ENCODE data around the gene CISD3. TPM values are rescaled to one million over a fixed set of nuclear protein-coding genes. Genes with fewer than 3 reads are reported as not detected.

CISD3 gene
- total RNA-seq, 1 donor from 2014 or later = 44.6 TPM

DNA sequence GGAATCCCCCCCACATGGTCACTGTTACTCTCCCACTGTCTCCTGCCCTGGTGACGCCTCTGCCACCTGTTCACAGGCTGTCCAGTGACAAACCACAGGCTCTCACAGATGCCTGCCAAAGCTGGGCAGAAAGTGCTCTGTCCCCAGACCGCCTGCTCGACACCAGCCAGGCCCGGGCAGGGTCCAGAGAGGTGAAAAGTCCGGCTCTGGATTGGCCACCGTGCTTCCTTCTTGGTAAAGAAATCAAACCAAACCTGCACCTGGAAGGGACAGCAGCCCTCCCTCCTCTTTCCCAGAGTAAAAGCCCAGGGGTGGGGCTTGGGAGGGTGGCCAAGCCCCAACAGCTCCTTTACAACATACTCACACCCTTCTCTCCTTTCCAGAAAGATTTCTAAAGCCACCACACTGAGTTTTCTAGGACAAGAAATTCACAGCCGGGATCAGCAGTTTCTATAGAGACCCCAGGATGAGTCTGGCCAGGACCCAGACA lies 11.8 kb downstream of the CISD3 start:
- DNase-seq (ENCODE audit: low spot score) = no peak

DNA sequence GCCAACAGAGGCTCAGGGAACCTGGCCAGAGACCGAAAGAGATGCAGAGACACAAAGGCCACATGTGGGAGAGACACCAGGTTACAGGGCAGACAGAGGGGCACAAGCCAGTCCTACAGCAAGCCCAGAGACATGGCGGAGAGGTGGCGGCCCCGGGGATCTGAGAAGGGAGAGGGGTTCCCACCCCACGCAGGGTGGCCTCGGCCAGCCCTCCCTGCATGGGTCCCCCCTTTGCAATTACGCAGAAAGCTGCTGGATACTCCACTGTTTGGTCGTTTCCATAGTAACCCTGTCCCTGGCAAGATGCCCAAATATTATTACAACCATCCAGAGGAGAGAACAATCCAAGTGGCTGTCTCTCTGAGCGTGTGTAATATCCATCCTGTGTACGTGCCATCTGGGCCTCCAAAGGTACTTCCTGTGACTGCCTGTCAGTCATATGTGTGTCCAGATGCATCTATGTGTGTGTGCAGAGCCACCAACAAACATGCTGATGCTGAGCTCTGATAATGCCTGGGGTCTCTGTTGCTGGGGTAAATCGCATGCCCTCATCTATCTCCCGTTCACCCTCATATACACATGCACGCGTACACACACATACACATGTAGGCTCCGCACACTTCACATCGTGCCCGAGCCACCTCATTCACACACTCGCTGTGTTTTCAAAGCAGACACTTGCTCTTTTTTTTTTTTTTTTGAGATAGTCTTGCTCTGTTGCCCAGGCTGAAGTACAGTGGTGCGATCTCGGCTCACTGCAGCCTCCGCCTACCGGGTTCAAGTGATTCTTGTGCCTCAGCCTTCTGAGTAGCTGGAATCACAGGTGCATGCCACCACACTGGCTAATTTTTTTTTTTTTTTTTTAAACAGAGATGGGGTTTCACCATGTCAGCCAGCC lies 12.5 kb downstream of the CISD3 start:
- DNase-seq (ENCODE audit: low spot score) = no peak

DNA sequence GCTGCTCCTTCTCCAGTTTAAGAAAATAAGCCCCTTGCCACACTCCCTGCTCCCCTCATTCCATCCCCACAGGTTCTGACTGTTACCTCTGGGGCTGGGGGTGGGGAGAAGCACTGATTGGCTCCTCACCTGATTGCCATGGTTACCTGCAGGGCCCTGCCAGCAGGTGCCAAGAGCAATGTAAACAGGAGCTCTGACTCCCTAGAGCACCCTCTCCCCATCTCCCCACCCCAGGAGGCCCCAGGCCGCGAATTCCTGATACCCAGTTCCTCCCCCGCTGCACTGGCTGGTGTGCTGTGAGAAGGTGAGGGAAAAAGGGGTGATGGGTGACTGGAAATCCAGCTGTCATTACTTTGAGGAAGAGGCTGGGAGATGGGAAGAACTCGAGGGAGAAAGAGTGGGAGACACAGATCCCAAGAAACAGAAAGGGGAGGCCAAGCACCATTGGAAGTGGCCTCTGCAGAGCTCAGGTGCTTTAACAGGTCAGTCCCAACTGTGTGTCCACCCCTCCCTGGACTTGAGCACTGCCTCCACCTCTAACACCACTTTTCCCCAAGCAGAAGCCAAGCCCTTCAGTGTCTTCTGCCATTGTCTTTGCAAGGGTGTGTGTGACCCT lies 13.5 kb downstream of the CISD3 start:
- no peak for DNase-seq (ENCODE audit: low spot score)

DNA sequence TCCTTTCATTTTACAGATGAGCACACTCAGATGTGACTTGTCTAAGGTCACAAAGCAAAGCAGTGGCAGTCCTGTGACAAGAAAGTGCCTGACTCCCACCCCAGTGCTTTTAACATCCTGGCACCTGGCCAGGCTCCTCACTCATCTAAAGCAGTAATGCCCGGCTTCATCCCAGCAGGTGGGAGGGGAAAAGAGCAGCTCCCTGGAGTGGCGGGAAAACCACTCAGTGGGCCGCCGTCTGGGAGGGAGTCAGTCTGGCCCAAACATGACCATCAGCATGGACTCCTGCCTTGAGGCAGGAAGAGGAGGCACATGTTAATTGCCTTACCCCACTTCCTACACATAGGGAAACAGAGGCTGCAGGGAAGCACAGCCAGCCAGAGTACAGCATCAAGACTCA lies 15.4 kb downstream of the CISD3 start:
- no peak for DNase-seq (ENCODE audit: low spot score)

DNA sequence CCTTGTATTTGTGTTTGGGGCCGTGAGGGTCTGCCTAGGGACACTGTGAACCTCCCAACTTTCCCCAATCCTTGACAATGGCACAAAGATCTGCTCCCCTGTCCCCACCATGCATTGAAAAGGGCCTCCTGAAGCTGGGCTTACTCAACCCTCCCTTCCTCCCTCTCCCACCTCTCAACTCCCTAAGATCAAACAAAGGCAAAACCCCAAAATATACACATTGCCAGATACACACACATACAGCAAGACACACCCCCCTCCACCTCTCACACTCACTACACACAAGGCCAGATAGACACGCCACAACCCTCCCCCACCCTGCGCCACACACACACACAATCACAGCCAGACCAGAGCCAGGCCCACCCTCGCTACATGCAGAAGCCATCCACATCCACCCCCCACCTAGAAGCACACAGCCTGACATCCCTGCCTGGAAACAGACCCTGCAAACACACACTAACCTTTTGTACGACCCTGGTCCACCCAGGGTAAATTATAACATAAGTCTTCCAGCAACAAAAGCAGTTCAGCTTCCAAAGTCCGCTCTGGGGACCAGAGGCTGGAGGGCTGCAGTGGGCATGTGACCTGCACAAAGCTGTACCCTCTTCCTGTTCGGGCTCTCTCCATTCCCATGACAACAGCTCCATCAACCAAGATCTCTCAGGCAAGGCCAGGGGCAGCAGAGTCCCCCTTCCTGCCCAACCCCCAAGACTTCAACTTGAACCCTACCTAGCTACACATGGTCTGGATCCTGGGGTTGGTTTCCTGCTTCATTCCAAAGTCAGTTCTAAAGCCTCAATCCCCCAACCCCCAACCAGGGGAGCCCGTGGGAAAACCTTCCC lies 16.1 kb downstream of the CISD3 start:
- DNase-seq (ENCODE audit: low spot score) = no peak

DNA sequence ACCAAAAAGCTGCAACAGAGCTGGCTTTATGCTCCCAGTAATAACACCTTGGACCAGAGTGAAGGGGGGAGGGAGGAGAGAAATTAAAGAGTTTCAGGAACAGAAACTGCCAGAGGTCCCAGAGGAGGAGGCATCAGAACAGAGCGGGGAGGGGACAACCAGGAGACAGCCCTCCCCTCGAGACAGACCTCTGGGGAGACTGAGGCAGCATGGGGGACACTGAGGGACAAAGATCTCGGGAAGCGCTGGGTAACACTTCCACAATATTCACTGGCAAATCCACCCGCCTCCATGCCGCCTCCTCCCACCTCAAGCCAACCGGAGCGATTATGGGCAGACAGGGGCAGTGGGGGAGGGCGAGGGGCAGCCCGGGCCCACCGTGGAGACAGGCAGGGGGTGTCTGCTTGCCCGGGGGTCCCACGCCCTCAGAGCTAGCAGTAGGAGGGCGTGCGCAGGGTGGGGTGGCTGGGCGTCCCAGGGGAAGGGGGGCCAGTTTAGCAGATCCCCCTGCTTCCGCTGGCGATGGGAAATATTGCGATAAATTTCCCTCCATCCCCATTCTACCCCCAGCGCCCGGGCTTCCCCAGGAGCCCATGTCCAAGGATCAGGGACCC lies 16.8 kb downstream of the CISD3 start:
- no peak for DNase-seq (ENCODE audit: low spot score)

DNA sequence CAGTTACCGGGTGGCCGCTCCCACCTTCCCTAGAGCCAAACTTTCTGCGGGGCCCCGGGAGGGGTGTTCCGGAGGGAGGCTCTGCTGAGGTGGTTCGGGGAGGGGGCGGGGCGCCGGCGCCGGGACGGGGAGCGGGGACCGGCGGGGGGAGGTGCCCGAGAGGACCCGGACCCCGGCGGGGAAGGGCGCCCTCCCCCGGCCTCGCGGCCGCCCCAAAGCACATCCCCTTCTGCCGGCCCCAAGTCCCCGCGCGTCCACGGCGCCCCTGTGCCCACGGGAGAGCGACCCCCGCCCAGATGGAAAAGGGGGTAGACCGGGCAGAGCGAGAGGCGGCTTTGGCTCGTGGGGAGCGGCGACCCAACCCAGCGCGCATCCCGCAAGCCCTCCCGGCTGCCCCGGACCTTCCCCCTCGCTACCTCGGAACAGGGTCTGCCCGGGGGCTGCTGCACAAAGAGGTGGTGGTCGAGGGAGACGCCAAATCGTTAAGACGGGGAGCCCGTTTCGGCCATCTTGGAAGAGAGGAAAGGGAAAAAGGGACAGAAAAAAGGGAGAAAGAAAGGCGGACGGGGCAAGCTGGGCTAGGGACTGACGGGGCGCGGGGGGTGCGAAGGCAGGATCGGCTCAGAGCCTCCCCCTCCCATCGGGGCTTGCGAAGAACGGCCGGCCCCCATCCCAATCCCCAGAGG lies 17.5 kb downstream of the CISD3 start:
- DNase-seq (ENCODE audit: low spot score) = no peak

DNA sequence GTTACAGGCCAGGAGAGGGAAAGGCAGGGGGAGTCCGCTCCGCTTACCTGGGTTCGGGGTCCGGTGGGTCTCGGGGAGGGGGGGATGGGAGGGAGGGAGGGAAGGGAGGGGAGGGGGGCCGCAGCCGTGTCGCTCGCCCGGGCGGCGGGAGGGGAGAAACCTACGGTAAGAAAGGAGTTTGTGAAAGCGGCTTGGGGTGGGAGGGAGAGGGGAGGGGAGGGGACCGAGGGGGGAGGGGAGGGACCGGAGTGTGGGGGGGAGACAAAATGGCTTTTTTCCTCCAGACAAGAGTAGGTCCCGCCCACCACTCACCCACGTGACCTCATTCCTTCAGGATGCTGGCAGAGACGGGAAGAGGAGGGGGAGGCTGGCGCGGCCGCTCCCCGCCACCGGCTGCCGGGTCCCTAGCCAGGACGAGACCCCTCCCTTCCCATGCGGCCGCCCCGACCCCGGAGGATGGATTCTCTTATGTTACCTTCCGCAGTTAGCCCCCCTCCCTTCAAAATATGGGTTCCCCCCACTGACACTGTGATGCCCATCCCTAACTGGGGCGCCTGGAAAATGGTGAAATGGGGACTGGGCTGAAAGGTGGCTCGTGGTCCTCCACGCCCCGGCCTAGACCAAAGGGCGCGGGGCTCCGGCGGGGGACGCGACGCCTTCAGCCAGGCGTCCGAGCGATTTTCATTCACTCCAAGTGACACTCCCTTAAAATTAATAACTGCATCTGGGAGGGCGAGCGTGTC lies 18.2 kb downstream of the CISD3 start, which contains the start of gene PCGF2:
PCGF2 (minus strand) TSS at position 188 of the 743 bp plus-strand sequence. CDS start 7,934 bp downstream, outside the sequence.
- DNase-seq (ENCODE audit: low spot score) = no peak

DNA sequence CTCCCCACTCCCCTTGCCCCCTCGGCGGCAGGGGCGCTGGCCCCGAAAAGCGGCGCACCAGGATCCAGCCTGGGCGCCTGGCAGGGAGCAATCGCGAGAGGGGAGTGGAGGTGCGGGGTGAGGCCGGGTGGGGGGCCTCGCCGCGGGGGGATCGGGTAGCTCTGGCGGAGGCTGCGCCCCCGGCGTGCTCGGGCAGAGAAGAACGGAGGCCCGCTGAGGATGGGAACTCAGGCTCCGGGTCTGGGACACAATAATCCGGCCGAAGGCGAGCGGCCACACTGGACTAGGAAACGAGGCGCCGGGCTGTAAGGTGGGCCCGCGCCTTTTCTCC lies 18.7 kb downstream of the CISD3 start:
- no peak for DNase-seq (ENCODE audit: low spot score)

DNA sequence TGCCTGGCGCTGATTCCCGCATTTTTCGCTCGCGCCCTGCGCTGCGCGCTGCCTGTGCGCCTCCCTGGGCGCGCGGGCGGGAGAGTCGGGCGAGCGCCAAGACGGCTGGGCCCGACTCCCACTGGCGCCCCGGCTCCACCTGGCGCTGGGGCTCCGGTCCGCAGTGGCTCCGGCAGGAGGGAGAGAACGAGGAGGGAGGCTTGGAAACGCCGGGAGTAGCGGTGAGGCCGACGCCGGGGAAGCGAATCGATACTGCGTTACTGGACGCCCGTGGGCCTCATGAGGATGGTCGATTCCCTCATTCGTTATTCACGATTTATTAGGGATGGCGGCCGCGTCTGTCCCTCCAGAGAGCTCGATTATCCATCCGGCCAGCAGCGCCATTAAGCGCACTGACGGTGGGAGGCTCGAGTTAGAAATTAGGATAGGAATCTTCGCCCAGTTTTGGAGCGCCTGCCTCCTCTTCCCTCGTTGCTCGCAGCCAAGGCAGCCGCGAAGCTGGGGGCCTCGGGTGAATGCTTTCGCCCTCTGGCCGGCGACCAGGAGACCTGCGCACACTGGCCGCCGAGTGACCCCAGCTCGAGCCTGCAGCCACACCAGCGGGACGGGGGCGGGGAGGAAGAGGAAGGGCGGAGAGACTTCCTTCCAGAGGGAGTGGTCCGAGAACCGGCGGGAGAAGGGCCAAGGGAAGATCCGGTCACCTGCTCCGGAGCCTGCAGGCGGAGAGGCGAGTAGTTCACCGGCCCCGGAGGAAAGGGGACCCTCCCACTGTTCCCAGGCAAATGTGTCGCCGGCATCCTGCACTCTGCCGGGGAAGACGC lies 19.3 kb downstream of the CISD3 start:
- peak; percentile 95 for DNase-seq (ENCODE audit: low spot score)

DNA sequence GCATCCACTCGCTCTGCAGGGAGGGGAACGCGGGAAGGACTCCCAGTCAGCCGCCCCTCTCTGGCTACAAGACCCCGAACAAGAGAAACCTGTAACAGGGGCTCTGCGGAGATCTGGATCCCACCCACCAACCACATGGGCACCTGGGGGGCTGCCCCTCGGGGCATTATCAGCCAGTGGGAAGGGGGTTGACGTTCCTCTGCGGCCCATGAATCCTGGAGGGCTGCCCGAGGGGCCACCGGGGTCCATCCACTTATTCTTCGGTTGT lies 19.8 kb downstream of the CISD3 start:
- DNase-seq (ENCODE audit: low spot score) = no peak

DNA sequence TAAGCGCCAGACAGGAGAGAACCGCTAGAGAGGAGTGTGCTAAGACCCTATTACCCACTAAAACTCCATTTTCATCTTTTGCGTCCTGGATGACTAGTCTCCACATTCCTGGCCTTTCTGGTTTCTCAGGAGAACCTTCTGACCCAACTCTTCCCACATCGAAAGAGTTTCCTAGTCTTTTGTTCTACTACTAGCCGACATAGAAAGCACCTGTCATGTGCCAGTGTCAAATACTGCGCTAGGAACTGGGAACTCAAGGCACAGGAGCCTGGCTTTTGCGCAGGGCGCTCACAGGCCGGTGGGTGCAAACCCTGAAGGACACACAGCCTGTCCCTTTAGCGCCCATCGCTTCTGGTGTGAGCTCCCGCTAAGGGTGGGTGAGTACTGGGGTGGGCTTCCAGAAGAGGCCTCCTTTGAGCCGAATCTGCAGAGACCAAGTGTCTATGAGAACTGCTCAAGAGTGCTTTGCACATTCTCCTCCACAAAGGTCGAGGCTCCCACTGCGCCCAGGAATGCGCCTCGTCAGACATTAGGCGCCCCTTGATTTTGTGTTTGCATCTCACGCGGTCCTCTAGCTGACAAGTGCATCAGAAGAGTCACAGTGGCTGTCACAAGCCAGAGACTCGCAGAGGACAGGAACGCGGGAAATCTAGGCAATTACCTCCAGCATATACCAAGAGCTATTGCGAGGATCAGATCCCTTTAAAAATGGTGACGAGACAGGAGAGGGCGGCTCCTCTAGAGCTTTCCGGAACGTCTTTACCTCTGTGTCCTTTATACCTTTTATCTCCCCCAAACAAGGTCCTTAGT lies 20.4 kb downstream of the CISD3 start:
- DNase-seq (ENCODE audit: low spot score) = no peak

DNA sequence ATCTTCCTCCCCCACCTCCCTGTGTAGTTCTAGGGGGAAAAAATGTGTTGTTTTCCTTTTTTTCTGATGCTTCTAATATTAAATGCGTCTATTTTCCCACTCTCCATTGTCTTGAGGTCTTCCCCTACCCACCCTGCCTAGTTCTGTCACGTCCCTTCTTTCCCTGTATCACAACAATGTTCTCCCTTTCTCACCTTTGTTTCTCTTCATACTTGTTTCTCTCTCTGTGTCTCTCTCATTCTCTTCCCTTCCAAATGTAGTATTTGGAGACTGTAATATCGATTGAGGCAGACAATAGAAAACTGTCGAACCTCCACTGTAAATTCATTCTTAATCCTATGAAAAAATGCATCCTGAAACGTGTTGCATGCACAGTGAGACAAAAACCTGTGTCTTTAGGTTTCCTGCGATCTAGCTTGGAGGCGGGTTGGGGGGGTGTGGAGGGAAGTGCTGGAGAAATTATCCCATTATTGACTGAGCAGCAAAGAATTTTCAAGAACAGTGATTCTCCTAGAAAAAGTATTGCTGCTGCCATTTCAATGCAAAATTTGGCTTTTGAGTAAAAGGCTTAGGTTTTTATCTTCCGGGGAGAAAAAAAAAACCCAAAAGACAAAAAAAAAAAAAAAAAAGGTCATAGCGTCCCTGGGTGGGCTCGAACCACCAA lies 21.1 kb downstream of the CISD3 start:
- no peak for DNase-seq (ENCODE audit: low spot score)

DNA sequence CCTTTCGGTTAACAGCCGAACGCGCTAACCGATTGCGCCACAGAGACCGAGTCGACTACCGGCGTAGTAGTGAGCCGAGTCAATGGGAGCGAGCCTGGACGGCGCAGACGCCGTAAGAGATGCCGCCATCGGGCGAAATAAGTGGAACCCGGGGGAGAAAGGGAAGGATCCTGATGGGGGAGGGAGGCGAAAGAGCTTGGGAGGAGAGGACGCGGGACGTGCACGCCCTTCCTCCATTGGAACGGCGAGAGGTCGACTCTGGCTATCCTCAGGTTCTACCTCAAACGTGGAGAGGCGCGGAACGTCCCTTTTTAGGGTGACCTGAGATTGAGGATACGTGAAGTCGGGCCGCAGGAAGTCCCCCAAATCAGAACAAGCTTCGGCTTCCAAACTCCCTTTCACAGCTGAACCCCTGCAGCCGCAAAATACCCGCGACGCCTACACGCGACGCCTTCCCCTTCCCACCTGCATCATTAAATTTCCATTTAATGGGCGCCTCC lies 21.7 kb downstream of the CISD3 start:
- DNase-seq (ENCODE audit: low spot score) = no peak

DNA sequence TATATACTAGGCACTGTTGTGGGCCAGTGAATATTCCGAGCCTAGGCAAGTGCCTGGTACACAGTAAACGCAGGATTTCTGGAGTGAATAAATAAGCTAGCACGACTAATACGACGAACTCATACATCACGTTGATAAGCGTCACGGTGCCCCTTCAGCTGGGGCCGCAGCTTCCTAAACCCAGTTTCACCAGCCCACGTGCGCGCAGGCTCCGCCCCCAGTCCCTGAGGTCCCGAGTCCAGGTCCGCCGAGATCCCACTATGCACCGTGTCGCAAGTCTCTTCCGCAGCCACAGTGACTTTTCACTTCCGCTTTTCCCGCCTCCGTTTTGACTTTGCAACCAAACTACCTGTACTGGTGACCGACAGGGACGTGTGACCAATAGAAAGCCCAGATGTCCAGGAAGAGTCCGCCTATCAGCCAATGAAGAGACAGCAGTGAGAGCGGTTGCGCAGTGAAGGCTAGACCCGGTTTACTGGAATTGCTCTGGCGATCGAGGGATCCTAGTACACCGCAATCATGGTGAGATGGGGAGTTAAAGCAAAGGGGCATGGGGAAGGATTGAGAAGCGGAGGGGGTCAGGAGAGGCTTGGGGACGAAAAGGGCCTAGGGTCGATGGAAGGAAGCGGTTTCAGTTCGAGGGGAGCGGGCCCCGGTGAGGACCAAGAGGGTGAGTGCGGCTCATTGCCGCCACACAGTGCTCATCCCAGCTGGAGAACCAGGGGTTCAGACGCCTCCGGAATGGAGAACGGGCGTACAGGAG lies 22.3 kb downstream of the CISD3 start, which contains the start of gene PSMB3:
PSMB3 (plus strand) TSS at position 434 of the 763 bp plus-strand sequence; CDS start at position 520, 86 bp downstream.
- peak; percentile 97 for DNase-seq (ENCODE audit: low spot score)

DNA sequence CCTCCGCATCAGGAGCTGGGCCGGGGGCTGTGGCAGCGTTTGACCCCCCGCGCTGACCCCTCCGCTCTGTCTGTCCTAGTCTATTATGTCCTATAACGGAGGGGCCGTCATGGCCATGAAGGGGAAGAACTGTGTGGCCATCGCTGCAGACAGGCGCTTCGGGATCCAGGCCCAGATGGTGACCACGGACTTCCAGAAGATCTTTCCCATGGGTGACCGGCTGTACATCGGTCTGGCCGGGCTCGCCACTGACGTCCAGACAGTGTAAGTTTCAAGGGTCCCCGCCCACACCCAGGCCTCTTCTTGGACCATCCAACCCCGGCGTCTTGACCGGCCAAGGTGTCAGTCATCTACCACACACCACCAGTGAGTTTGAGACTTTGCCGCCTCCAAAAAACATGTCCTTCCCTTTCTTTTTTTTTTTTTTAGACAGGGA lies 22.9 kb downstream of the CISD3 start:
- no peak for DNase-seq (ENCODE audit: low spot score)

DNA sequence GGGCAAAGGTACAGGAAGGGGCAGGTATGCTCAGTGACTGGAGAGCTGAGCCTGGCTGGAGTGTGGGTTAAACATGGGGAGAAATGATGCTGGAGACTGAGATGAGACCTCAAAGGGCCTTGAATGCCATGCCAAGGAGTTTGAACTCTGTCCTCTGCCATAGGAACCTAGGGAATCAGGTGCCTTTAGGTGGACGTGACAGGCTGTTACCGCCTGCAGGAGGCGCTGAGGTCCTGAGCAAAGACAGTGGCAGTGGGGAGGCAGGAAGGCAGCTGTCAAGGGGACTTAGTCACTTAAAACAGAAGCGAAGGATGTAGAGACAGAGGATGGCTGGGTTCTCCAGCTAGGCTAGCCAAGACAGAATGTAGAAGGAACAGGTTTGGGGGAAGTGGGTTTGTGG lies 31.5 kb downstream of the CISD3 start:
- no peak for DNase-seq (ENCODE audit: low spot score)

Measured in mesenteric fat pad (tissue), 1 donor.